DND-41 (cell line): ENCODE measurements around the gene KCNC4.

Experiments used
- ATAC-seq: fragments of 200-7000 bp; cut with Tn5 transposase; 3 replicates; pipeline ENCODE4 v1.9.1; 2021; ENCODE audit warnings: low read depth; ENCODE audit not compliant: insufficient read depth
- DNase-seq: peaks from one replicate; pipeline ENCODE4 v3.0.0-alpha.2; 2020
- H2AFZ ChIP-seq: 2 replicates; pipeline ENCODE4 v1.6.0; 2012; ENCODE audit warnings: low read depth, low read length
- H3K27ac ChIP-seq: 2 replicates; pipeline ENCODE4 v1.5.1; 2012; ENCODE audit warnings: low read length, inconsistent platforms
- H3K27me3 ChIP-seq: fragments of 200-600 bp; sonication (generic); 2 replicates; pipeline ENCODE4 v1.6.0; 2012; ENCODE audit warnings: low read length, mild to moderate bottlenecking, inconsistent platforms; ENCODE audit not compliant: insufficient read depth, poor library complexity
- H3K36me3 ChIP-seq: 2 replicates; pipeline ENCODE4 v1.5.1; 2012; ENCODE audit warnings: low read length, inconsistent platforms; ENCODE audit not compliant: insufficient read depth
- H3K4me1 ChIP-seq: 2 replicates; pipeline ENCODE4 v1.5.1; 2012; ENCODE audit warnings: mild to moderate bottlenecking, low read length; ENCODE audit not compliant: insufficient read depth
- H3K4me2 ChIP-seq: 2 replicates; pipeline ENCODE4 v1.6.0; 2012; ENCODE audit warnings: mild to moderate bottlenecking, moderate library complexity, low read length, inconsistent platforms; ENCODE audit not compliant: insufficient read depth
- H3K4me3 ChIP-seq, 2 experiments: fragments of 200-600 bp in 1 of 2; shearing (Covaris generic) in 1 of 2; 2 replicates each; pipeline ENCODE4 v1.5.1; 2012 to 2016; ENCODE audit warnings: inconsistent platforms in 2 of 2, low read length in 2 of 2, mild to moderate bottlenecking in 2 of 2, low read depth in 1 of 2, moderate library complexity in 1 of 2
- H3K79me2 ChIP-seq: 2 replicates; pipeline ENCODE4 v1.6.0; 2012; ENCODE audit warnings: low read length, inconsistent platforms; ENCODE audit not compliant: insufficient read depth
- H3K9ac ChIP-seq: 2 replicates; pipeline ENCODE4 v1.6.0; 2012; ENCODE audit warnings: low read depth, mild to moderate bottlenecking, inconsistent platforms, low read length, moderate library complexity
- H3K9me3 ChIP-seq: 2 replicates; pipeline ENCODE4 v1.5.1; 2012; ENCODE audit warnings: low read length, moderate library complexity, mild to moderate bottlenecking, inconsistent platforms; ENCODE audit not compliant: insufficient read depth, severe bottlenecking
- H4K20me1 ChIP-seq: 2 replicates; pipeline ENCODE4 v1.6.0; 2012; ENCODE audit warnings: low read length; ENCODE audit not compliant: insufficient read depth
- EZH2 ChIP-seq: IDR thresholded peaks from 3 replicates; pipeline ENCODE4 v1.6.1; 2012; ENCODE audit warnings: borderline replicate concordance, low read depth, mild to moderate bottlenecking, moderate library complexity, low read length, inconsistent platforms; ENCODE audit not compliant: severe bottlenecking
- TF ChIP-seq, protein P1 (sequence below): IDR thresholded peaks from 2 replicates; pipeline ENCODE4 v1.5.1; 2012; ENCODE audit warnings: borderline replicate concordance, low read length, moderate library complexity, mild to moderate bottlenecking; ENCODE audit not compliant: poor library complexity, severe bottlenecking; ENCODE audit errors: extremely low read depth

KCNC4 gene

GRCh38 chr1:110187139-110187890 is 22.8 kb upstream of the KCNC4 start:
- Histone ChIP-seq H3K9ac (no peak overlapping the region), H3K4me2 (no peak overlapping the region), H3K4me3 (no peak overlapping the region), H3K27ac (no peak overlapping the region), H2AFZ (no peak overlapping the region), H3K27me3 (peaks cover 40% of the 10 kb centered on the region), H3K79me2 (no peaks in the 10 kb centered on the region), H3K36me3 (no peaks in the 10 kb centered on the region), H3K4me1 (no peaks in the 10 kb centered on the region), H3K9me3 (no peaks in the 10 kb centered on the region), H4K20me1 (0 out of 2 replicates have a peak, but pooled peaks cover 2% of the 10 kb centered on the region)
- DNase-seq (no peak), ATAC-seq (no peak)
- TF ChIP-seq EZH2 = no peak
- TF ChIP-seq, protein P1, sequence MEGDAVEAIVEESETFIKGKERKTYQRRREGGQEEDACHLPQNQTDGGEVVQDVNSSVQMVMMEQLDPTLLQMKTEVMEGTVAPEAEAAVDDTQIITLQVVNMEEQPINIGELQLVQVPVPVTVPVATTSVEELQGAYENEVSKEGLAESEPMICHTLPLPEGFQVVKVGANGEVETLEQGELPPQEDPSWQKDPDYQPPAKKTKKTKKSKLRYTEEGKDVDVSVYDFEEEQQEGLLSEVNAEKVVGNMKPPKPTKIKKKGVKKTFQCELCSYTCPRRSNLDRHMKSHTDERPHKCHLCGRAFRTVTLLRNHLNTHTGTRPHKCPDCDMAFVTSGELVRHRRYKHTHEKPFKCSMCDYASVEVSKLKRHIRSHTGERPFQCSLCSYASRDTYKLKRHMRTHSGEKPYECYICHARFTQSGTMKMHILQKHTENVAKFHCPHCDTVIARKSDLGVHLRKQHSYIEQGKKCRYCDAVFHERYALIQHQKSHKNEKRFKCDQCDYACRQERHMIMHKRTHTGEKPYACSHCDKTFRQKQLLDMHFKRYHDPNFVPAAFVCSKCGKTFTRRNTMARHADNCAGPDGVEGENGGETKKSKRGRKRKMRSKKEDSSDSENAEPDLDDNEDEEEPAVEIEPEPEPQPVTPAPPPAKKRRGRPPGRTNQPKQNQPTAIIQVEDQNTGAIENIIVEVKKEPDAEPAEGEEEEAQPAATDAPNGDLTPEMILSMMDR = no peak

DNA sequence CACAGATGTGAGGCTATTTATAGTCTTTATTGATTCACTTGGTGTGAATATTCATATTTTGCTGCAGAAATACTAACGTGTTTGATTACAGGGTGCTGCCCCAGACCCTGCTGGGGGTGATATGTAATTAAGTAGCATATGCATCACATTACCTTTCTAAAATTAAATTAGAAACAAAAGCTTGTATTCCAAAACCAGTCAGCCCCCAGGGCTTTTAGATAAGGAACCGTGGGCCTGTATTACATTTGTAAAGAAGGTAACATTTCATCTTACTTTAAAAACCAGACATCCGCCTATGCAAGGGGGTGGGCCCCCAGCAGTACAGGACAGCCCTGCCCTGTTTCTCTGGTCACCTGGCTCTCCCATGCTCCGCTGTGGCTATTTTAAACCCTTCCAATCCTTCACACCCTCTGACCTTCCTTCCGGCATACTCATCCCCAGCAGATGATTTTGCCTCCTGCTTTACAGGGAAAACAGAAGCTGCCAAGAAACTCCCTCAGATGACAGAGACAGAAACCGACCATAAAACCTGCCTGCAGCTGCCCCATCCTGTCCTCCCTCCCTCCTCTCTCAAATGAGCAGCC is 22.0 kb upstream of the KCNC4 start:
- ATAC-seq (no peak), DNase-seq (no peak)
- H3K4me3 ChIP-seq = no peak overlapping the region
- no peaks in the 10 kb centered on the region for H3K4me1 ChIP-seq
- H3K79me2 ChIP-seq = no peaks in the 10 kb centered on the region
- H3K27me3 ChIP-seq = peaks cover 40% of the 10 kb centered on the region
- H3K4me2 ChIP-seq = no peak overlapping the region
- H4K20me1 ChIP-seq = 0 out of 2 replicates have a peak, but pooled peaks cover 2% of the 10 kb centered on the region
- H3K9me3 ChIP-seq = no peaks in the 10 kb centered on the region
- H3K9ac ChIP-seq = no peak overlapping the region
- no peaks in the 10 kb centered on the region for H3K36me3 ChIP-seq
- no peak overlapping the region for H2AFZ ChIP-seq
- TF ChIP-seq, protein P1 = no peak
- no peak for TF ChIP-seq EZH2
- no peak overlapping the region for H3K27ac ChIP-seq

- ATAC-seq = no peak
- H3K79me2 ChIP-seq = no peaks in the 10 kb centered on the region
- no peaks in the 10 kb centered on the region for H3K9me3 ChIP-seq
- H2AFZ ChIP-seq = no peak overlapping the region
- H3K36me3 ChIP-seq = no peaks in the 10 kb centered on the region
- H3K9ac ChIP-seq = no peak overlapping the region
- H3K4me1 ChIP-seq = no peaks in the 10 kb centered on the region
- H3K27me3 ChIP-seq = peaks cover 36% of the 10 kb centered on the region
- no peak for TF ChIP-seq EZH2
- TF ChIP-seq, protein P1 = no peak
- H3K4me3 ChIP-seq = no peak overlapping the region
- DNase-seq = no peak
- no peak overlapping the region for H3K4me2 ChIP-seq
- no peak overlapping the region for H3K27ac ChIP-seq
- no peaks in the 10 kb centered on the region for H4K20me1 ChIP-seq
Observed at GRCh38 chr1:110189181-110189580, 20.9 kb upstream of the KCNC4 start.
